Neural cell (in vitro differentiated cells): Measurements from ENCODE around the gene RUBCNL. TPM values are rescaled to one million over a fixed set of nuclear protein-coding genes. Genes with fewer than 3 reads are reported as not detected.

Source experiments
- H2AFZ ChIP-seq: fragments of 200-600, 300-800 bp; sonication (generic), shearing (Covaris generic); 2 replicates; pipeline ENCODE4 v1.6.0; 2014; ENCODE audit warnings: low read depth, mild to moderate bottlenecking, antibody characterized with exemption, low read length, moderate library complexity
- H3F3A ChIP-seq: fragments of 200-600 bp; shearing (Covaris generic); 2 replicates; pipeline ENCODE4 v1.6.1; 2016; ENCODE audit warnings: mild to moderate bottlenecking, moderate library complexity, mixed read lengths, antibody characterized with exemption, low read length; ENCODE audit not compliant: insufficient read depth, poor library complexity, severe bottlenecking
- H3K27ac ChIP-seq: fragments of 200-600, 300-800 bp; sonication (generic), shearing (Covaris generic); 2 replicates; pipeline ENCODE4 v1.5.1; 2014; ENCODE audit warnings: mild to moderate bottlenecking, low read length, moderate library complexity
- H3K27me3 ChIP-seq: fragments of 300-800, 200-600 bp; sonication (generic), shearing (Covaris generic); 2 replicates; pipeline ENCODE4 v1.6.0; 2014; ENCODE audit warnings: mild to moderate bottlenecking, low read depth, low read length, moderate library complexity; ENCODE audit not compliant: insufficient read depth
- H3K36me3 ChIP-seq: fragments of 300-800, 200-600 bp; sonication (generic), shearing (Covaris generic); 2 replicates; pipeline ENCODE4 v1.5.1; 2014; ENCODE audit warnings: mild to moderate bottlenecking, antibody characterized with exemption, low read length, moderate library complexity; ENCODE audit not compliant: insufficient read depth
- H3K4me2 ChIP-seq: fragments of 300-800, 200-600 bp; sonication (generic), shearing (Covaris generic); 2 replicates; pipeline ENCODE4 v1.6.0; 2014; ENCODE audit warnings: mild to moderate bottlenecking, low read length
- H3K4me3 ChIP-seq: fragments of 300-800, 200-600 bp; sonication (generic), shearing (Covaris generic); 2 replicates; pipeline ENCODE4 v1.5.1; 2014; ENCODE audit warnings: mild to moderate bottlenecking, low read length, moderate library complexity
- H3K79me2 ChIP-seq: fragments of 200-600 bp; shearing (Covaris generic); replicated peaks from 2 replicates; pipeline ENCODE4 v1.6.0; 2014; ENCODE audit warnings: mild to moderate bottlenecking, low read length, moderate library complexity; ENCODE audit not compliant: insufficient read depth
- H3K9ac ChIP-seq: fragments of 300-800, 200-600 bp; sonication (generic), shearing (Covaris generic); 2 replicates; pipeline ENCODE4 v1.6.1; 2016; ENCODE audit warnings: mild to moderate bottlenecking, low read length, mixed read lengths
- H3K9me2 ChIP-seq: fragments of 200-600 bp; shearing (Covaris generic); 2 replicates; pipeline ENCODE4 v1.6.1; 2016; ENCODE audit warnings: mild to moderate bottlenecking, low read length, mixed read lengths; ENCODE audit not compliant: insufficient read depth
- H3K9me3 ChIP-seq: fragments of 200-600, 300-800 bp; sonication (generic), shearing (Covaris generic); 2 replicates; pipeline ENCODE4 v1.6.1; 2016; ENCODE audit warnings: mild to moderate bottlenecking, mixed run types, low read length, moderate library complexity, mixed read lengths
- H4K20me1 ChIP-seq: fragments of 200-600 bp; shearing (Covaris generic); 2 replicates; pipeline ENCODE4 v1.6.1; 2016; ENCODE audit warnings: mild to moderate bottlenecking, mixed run types; ENCODE audit not compliant: insufficient read depth
- EP300 ChIP-seq: fragments of 450-650 bp; conservative IDR thresholded peaks from 2 replicates; pipeline ENCODE4 v1.6.1; 2014; ENCODE audit warnings: antibody characterized with exemption, mild to moderate bottlenecking, moderate library complexity; ENCODE audit not compliant: poor library complexity, severe bottlenecking
- EZH2 ChIP-seq: fragments of 200-600, 300-800 bp; shearing (Covaris generic), sonication (generic); IDR thresholded peaks from 2 replicates; pipeline ENCODE4 v1.6.1; 2014; ENCODE audit warnings: antibody characterized with exemption, low read length, borderline replicate concordance, mild to moderate bottlenecking; ENCODE audit not compliant: insufficient read depth, poor library complexity, severe bottlenecking
- MXI1 ChIP-seq: fragments of 450-650 bp; conservative IDR thresholded peaks from 2 replicates; pipeline ENCODE4 v1.6.1; 2014; ENCODE audit warnings: antibody characterized with exemption, mild to moderate bottlenecking; ENCODE audit not compliant: poor library complexity, severe bottlenecking
- POLR2AphosphoS5 ChIP-seq: IDR thresholded peaks from 2 replicates; pipeline ENCODE4 v1.6.1; 2012
- RAD21 ChIP-seq: fragments of 450-650 bp; conservative IDR thresholded peaks from 2 replicates; pipeline ENCODE4 v1.6.1; 2014; ENCODE audit warnings: antibody characterized with exemption, mild to moderate bottlenecking, moderate library complexity
- SMC3 ChIP-seq: fragments of 450-650 bp; conservative IDR thresholded peaks from 2 replicates; pipeline ENCODE4 v1.6.1; 2014; ENCODE audit warnings: antibody characterized with exemption, mild to moderate bottlenecking, moderate library complexity; ENCODE audit not compliant: poor library complexity
- TAF1 ChIP-seq: IDR thresholded peaks from 2 replicates; pipeline ENCODE4 v1.6.1; 2012; ENCODE audit warnings: low read depth
- polyA plus RNA-seq: library from polyadenylated mRNA; depleted of rRNA; stranded (reverse); fragments of >200 nt; gene quantifications from 2 replicates; pipeline ENCODE4 v1.2.3, GENCODE V29; 2014
- TF ChIP-seq, protein P1 (sequence below): IDR thresholded peaks from 2 replicates; pipeline ENCODE4 v1.6.1; 2012; ENCODE audit warnings: borderline replicate concordance
- TF ChIP-seq, protein P2 (sequence below): fragments of 450-650 bp; IDR thresholded peaks from 2 replicates; pipeline ENCODE4 v1.5.1; 2014; ENCODE audit warnings: antibody characterized with exemption, mild to moderate bottlenecking, moderate library complexity; ENCODE audit not compliant: poor library complexity, severe bottlenecking

The RUBCNL gene
- polyA plus RNA-seq, 1 donor from 2014 or later: not detected

DNA sequence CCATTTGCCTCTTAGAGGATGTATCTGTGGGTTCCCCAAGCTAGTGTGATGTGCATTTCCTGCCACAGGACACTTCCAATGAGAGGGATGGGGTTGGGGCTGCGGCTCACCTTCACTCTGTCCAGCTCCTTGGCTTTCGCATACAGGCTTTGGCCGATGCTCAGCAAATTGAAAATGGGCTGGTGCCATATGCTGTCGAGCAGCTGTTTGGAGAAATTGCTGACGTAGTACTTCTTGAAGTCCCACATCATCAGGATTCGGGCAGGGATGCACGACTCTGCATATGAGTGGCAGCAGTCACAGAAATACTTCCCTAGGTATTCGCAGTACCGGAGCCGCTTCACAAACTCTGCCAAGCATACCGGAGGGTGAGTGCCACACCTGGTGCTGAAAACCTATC is 37.0 kb downstream of the RUBCNL start:
- Histone ChIP-seq H2AFZ (no peak overlapping the region), H3K79me2 (no peaks in the 10 kb centered on the region), H3K9ac (no peak overlapping the region), H3K27ac (no peak overlapping the region), H3K9me2 (no peaks in the 10 kb centered on the region), H3K4me2 (no peak overlapping the region), H3K27me3 (no peaks in the 10 kb centered on the region), H3K9me3 (no peaks in the 10 kb centered on the region), H3K36me3 (no peaks in the 10 kb centered on the region), H3K4me3 (no peak overlapping the region), H3F3A (no peaks in the 10 kb centered on the region), H4K20me1 (no peaks in the 10 kb centered on the region)
- TF ChIP-seq MXI1 (no peak), TAF1 (no peak), RAD21 (no peak), EZH2 (no peak), POLR2AphosphoS5 (no peak), SMC3 (no peak), EP300 (no peak)
- TF ChIP-seq, protein P1, sequence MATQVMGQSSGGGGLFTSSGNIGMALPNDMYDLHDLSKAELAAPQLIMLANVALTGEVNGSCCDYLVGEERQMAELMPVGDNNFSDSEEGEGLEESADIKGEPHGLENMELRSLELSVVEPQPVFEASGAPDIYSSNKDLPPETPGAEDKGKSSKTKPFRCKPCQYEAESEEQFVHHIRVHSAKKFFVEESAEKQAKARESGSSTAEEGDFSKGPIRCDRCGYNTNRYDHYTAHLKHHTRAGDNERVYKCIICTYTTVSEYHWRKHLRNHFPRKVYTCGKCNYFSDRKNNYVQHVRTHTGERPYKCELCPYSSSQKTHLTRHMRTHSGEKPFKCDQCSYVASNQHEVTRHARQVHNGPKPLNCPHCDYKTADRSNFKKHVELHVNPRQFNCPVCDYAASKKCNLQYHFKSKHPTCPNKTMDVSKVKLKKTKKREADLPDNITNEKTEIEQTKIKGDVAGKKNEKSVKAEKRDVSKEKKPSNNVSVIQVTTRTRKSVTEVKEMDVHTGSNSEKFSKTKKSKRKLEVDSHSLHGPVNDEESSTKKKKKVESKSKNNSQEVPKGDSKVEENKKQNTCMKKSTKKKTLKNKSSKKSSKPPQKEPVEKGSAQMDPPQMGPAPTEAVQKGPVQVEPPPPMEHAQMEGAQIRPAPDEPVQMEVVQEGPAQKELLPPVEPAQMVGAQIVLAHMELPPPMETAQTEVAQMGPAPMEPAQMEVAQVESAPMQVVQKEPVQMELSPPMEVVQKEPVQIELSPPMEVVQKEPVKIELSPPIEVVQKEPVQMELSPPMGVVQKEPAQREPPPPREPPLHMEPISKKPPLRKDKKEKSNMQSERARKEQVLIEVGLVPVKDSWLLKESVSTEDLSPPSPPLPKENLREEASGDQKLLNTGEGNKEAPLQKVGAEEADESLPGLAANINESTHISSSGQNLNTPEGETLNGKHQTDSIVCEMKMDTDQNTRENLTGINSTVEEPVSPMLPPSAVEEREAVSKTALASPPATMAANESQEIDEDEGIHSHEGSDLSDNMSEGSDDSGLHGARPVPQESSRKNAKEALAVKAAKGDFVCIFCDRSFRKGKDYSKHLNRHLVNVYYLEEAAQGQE: no peak
- TF ChIP-seq, protein P2, sequence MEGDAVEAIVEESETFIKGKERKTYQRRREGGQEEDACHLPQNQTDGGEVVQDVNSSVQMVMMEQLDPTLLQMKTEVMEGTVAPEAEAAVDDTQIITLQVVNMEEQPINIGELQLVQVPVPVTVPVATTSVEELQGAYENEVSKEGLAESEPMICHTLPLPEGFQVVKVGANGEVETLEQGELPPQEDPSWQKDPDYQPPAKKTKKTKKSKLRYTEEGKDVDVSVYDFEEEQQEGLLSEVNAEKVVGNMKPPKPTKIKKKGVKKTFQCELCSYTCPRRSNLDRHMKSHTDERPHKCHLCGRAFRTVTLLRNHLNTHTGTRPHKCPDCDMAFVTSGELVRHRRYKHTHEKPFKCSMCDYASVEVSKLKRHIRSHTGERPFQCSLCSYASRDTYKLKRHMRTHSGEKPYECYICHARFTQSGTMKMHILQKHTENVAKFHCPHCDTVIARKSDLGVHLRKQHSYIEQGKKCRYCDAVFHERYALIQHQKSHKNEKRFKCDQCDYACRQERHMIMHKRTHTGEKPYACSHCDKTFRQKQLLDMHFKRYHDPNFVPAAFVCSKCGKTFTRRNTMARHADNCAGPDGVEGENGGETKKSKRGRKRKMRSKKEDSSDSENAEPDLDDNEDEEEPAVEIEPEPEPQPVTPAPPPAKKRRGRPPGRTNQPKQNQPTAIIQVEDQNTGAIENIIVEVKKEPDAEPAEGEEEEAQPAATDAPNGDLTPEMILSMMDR: no peak

DNA sequence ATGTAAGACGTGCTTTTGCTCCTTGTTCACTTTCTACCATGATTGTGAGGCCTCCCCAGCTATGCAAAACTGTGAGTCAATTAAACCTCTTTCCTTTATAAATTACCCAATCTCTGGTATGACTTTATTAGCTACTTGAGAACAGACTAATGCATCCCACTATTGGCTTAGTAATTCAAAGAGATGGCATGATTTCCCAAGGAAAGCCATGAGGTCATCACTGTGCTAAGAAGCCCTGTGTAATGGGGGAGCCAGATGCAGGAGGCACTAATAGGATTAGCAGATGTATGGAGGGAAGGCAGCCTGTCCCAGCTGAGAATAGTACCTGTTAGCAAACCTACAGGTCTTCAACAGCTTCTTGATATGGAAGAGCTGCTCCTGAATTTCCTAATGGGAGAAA is 38.1 kb downstream of the RUBCNL start:
- H4K20me1 ChIP-seq: no peaks in the 10 kb centered on the region
- H3K4me2 ChIP-seq: no peak overlapping the region
- no peaks in the 10 kb centered on the region for H3K79me2 ChIP-seq
- TF ChIP-seq EZH2: no peak
- no peak for TF ChIP-seq MXI1
- no peaks in the 10 kb centered on the region for H3K36me3 ChIP-seq
- no peak overlapping the region for H3K4me3 ChIP-seq
- H3F3A ChIP-seq: no peaks in the 10 kb centered on the region
- H3K27me3 ChIP-seq: no peaks in the 10 kb centered on the region
- H3K9me2 ChIP-seq: no peaks in the 10 kb centered on the region
- no peaks in the 10 kb centered on the region for H3K9me3 ChIP-seq
- H3K27ac ChIP-seq: no peak overlapping the region
- H3K9ac ChIP-seq: no peak overlapping the region
- H2AFZ ChIP-seq: no peak overlapping the region

DNA sequence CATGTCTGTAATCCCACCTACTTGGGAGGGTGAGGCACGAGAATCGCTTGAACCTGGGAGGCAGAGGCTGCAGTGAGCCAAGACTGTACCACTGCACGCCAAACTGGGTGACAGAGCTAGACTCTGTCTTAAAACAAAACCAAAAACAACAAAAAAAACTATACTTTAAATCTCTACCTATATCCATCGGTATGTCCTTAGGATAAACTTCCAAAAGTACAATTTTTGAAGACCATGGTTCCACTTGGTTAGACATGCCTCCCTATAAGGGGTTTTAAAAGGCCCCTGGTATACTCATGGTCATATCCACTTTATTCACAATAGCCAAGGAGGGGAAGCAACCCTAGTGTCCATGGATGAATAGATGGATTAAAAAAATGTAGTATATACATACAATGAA is 39.8 kb downstream of the RUBCNL start:
- Histone ChIP-seq H3K4me3 (no peak overlapping the region), H3F3A (no peaks in the 10 kb centered on the region), H3K79me2 (no peaks in the 10 kb centered on the region), H3K36me3 (no peaks in the 10 kb centered on the region), H3K9me2 (no peaks in the 10 kb centered on the region), H3K9ac (no peak overlapping the region), H2AFZ (no peak overlapping the region), H3K27ac (no peak overlapping the region), H4K20me1 (no peaks in the 10 kb centered on the region), H3K9me3 (no peaks in the 10 kb centered on the region), H3K4me2 (no peak overlapping the region), H3K27me3 (no peaks in the 10 kb centered on the region)
- TF ChIP-seq MXI1: no peak
- TF ChIP-seq, protein P1: no peak
- no peak for TF ChIP-seq TAF1
- TF ChIP-seq POLR2AphosphoS5: no peak
- TF ChIP-seq SMC3: no peak
- TF ChIP-seq, protein P2: no peak
- no peak for TF ChIP-seq RAD21
- no peak for TF ChIP-seq EP300
